ENCODE results near the gene ADCY6.

GRCh38 chr12:48815126-48816110 is 26.5 kb upstream of the ADCY6 start:
- TF ChIP-seq TAF1 (IDR thresholded peaks at IDR 0.05; ENCODE audit: low read depth) = 0 out of 2 replicates have a peak, but pooled peaks have one; percentile 34
- TF ChIP-seq RAD21 (IDR thresholded peaks at IDR 0.05; ENCODE audit: low read depth) = no peak
- peak; percentile 97 for TF ChIP-seq MAX (IDR thresholded peaks at IDR 0.05)
- TF ChIP-seq, protein P1, sequence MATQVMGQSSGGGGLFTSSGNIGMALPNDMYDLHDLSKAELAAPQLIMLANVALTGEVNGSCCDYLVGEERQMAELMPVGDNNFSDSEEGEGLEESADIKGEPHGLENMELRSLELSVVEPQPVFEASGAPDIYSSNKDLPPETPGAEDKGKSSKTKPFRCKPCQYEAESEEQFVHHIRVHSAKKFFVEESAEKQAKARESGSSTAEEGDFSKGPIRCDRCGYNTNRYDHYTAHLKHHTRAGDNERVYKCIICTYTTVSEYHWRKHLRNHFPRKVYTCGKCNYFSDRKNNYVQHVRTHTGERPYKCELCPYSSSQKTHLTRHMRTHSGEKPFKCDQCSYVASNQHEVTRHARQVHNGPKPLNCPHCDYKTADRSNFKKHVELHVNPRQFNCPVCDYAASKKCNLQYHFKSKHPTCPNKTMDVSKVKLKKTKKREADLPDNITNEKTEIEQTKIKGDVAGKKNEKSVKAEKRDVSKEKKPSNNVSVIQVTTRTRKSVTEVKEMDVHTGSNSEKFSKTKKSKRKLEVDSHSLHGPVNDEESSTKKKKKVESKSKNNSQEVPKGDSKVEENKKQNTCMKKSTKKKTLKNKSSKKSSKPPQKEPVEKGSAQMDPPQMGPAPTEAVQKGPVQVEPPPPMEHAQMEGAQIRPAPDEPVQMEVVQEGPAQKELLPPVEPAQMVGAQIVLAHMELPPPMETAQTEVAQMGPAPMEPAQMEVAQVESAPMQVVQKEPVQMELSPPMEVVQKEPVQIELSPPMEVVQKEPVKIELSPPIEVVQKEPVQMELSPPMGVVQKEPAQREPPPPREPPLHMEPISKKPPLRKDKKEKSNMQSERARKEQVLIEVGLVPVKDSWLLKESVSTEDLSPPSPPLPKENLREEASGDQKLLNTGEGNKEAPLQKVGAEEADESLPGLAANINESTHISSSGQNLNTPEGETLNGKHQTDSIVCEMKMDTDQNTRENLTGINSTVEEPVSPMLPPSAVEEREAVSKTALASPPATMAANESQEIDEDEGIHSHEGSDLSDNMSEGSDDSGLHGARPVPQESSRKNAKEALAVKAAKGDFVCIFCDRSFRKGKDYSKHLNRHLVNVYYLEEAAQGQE (IDR thresholded peaks at IDR 0.05; ENCODE audit: low read depth) = no peak
- TF ChIP-seq EP300 (IDR thresholded peaks at IDR 0.05; ENCODE audit: borderline replicate concordance) = no peak
- no peak for TF ChIP-seq EGR1 (IDR thresholded peaks at IDR 0.05)
- no peak; the same call in 1 of the 2 replicates for TF ChIP-seq TCF12 (IDR thresholded peaks at IDR 0.05; ENCODE audit: low read depth)
- no peak for TF ChIP-seq CEBPB (IDR thresholded peaks at IDR 0.05)
- TF ChIP-seq YY1 (IDR thresholded peaks at IDR 0.05; ENCODE audit: low read depth) = no peak
- TF ChIP-seq NFIC (IDR thresholded peaks at IDR 0.05) = no peak
- TF ChIP-seq, protein P2, sequence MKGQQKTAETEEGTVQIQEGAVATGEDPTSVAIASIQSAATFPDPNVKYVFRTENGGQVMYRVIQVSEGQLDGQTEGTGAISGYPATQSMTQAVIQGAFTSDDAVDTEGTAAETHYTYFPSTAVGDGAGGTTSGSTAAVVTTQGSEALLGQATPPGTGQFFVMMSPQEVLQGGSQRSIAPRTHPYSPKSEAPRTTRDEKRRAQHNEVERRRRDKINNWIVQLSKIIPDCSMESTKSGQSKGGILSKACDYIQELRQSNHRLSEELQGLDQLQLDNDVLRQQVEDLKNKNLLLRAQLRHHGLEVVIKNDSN (IDR thresholded peaks at IDR 0.05) = no peak
- TF ChIP-seq FOXM1 (IDR thresholded peaks at IDR 0.05; ENCODE audit: borderline replicate concordance, low read depth) = no peak
